HCT116 (cell line): ENCODE data around the gene CREBBP. TPM values are rescaled to one million over a fixed set of nuclear protein-coding genes. Genes with fewer than 3 reads are reported as not detected.
"Not testable (repeated sequence)": the region's sequence is repeated elsewhere in the genome, so short reads cannot be mapped to it uniquely, and the experiment has no call there.

Experiments used
- ATAC-seq: fragments of 200-7000 bp; cut with Tn5 transposase; 2 replicates; pipeline ENCODE4 v1.9.1; 2020; ENCODE audit warnings: mild to moderate bottlenecking, moderate library complexity
- BruUV-seq: library from RNA; stranded (reverse); fragments of 400-500 nt; replicated peaks from 2 replicates; lab custom pipeline; 2021; lab: Mats Ljungman, UMichigan
- CTCF ChIA-PET: fragments of 300-600 bp; sonication (Branson Sonifier 250); formaldehyde crosslinking; loops from one replicate; lab custom pipeline; 2021; ENCODE audit warnings: antibody characterized with exemption; lab: Charles Lee
- POLR2A ChIA-PET: fragments of 300-600, 350-600 bp; sonication (Branson Sonifier 250); formaldehyde crosslinking; loops from one replicate; lab custom pipeline; 2021; ENCODE audit warnings: antibody characterized with exemption; lab: Charles Lee
- RAD21 ChIA-PET, 2 experiments: fragments of 300-600 bp; sonication (Branson Sonifier 250); formaldehyde crosslinking; loops; one replicate each; lab custom pipeline; 2023; ENCODE audit warnings: low total read pairs in 2 of 2; ENCODE audit not compliant: uncharacterized antibody in 2 of 2, unreplicated experiment in 2 of 2, low non-redundant PET in 1 of 2; lab: Charles Lee
- DNase-seq: peaks from one replicate; pipeline ENCODE4 v3.0.0-alpha.2; 2010; ENCODE audit warnings: low read depth, low spot score
- H2AFZ ChIP-seq: fragments of 200-600 bp; shearing (Covaris generic), sonication (generic); 2 replicates; pipeline ENCODE4 v1.6.1; 2017; ENCODE audit warnings: low read depth, mixed run types, mixed read lengths, antibody characterized with exemption, low read length; ENCODE audit not compliant: poor library complexity, severe bottlenecking
- H3K27ac ChIP-seq: 2 replicates; pipeline ENCODE4 v1.5.1; 2012; ENCODE audit warnings: low read depth, low read length
- H3K27me3 ChIP-seq: fragments of 200-600 bp; sonication (generic); 2 replicates; pipeline ENCODE4 v1.6.1; 2016; ENCODE audit warnings: mixed run types, low read length, mixed read lengths; ENCODE audit not compliant: insufficient read depth
- H3K36me3 ChIP-seq, 2 experiments: fragments of 200-500 bp in 1 of 2; fragments of 200-600 bp in 1 of 2; sonication (Bioruptor generic) in 1 of 2; sonication (generic) in 1 of 2; 2 replicates each; pipeline versions ENCODE4 v1.5.1 to v1.6.1; 2014 to 2016; ENCODE audit warnings: low read length in 2 of 2, inconsistent platforms in 1 of 2, mixed read lengths in 1 of 2, mixed run types in 1 of 2; ENCODE audit not compliant: insufficient read depth in 2 of 2, control insufficient read depth in 1 of 2
- H3K4me1 ChIP-seq, 2 experiments: fragments of 200-600 bp in 1 of 2; sonication (generic) in 1 of 2; 2 replicates each; pipeline versions ENCODE4 v1.5.1 to v1.6.1; 2012 to 2017; ENCODE audit warnings: low read length in 2 of 2, inconsistent platforms in 1 of 2, mild to moderate bottlenecking in 1 of 2, mixed read lengths in 1 of 2, mixed run types in 1 of 2, moderate library complexity in 1 of 2; ENCODE audit not compliant: insufficient read depth in 2 of 2, control insufficient read depth in 1 of 2
- H3K4me2 ChIP-seq: fragments of 200-600 bp; sonication (generic); 2 replicates; pipeline ENCODE4 v1.6.1; 2017; ENCODE audit warnings: mixed run types, low read length, mixed read lengths
- H3K4me3 ChIP-seq, 2 experiments: fragments of 200-600 bp in 1 of 2; sonication (generic) in 1 of 2; replicated peaks in 1 of 2; 2 replicates each; pipeline ENCODE4 v1.5.1; 2011 to 2016; ENCODE audit warnings: low read length in 2 of 2, control low read depth in 1 of 2, low read depth in 1 of 2, mild to moderate bottlenecking in 1 of 2, mixed read lengths in 1 of 2, mixed run types in 1 of 2
- H3K79me2 ChIP-seq: fragments of 200-600 bp; sonication (generic); 2 replicates; pipeline ENCODE4 v1.6.1; 2017; ENCODE audit warnings: mild to moderate bottlenecking, mixed run types, low read length, moderate library complexity, mixed read lengths; ENCODE audit not compliant: insufficient read depth
- H3K9ac ChIP-seq: fragments of 200-600 bp; sonication (generic); 2 replicates; pipeline ENCODE4 v1.6.1; 2016; ENCODE audit warnings: low read length, mixed read lengths
- H3K9me2 ChIP-seq: fragments of 200-600 bp; sonication (generic), shearing (Covaris generic); 2 replicates; pipeline ENCODE4 v1.6.1; 2017; ENCODE audit warnings: mixed run types, mild to moderate bottlenecking, moderate library complexity; ENCODE audit not compliant: insufficient read depth
- H3K9me3 ChIP-seq, 2 experiments: fragments of 200-500 bp in 1 of 2; fragments of 200-600 bp in 1 of 2; sonication (Bioruptor generic) in 1 of 2; sonication (generic) in 1 of 2; 2 replicates each; pipeline ENCODE4 v1.6.1; 2014 to 2017; ENCODE audit warnings: low read length in 2 of 2, mixed read lengths in 2 of 2, inconsistent platforms in 1 of 2, low read depth in 1 of 2, mild to moderate bottlenecking in 1 of 2, mixed run types in 1 of 2, moderate library complexity in 1 of 2; ENCODE audit not compliant: control insufficient read depth in 1 of 2, insufficient read depth in 1 of 2
- H4K20me1 ChIP-seq: fragments of 200-600 bp; sonication (generic), shearing (Covaris generic); 2 replicates; pipeline ENCODE4 v1.6.1; 2017; ENCODE audit warnings: mixed run types, mild to moderate bottlenecking, moderate library complexity; ENCODE audit not compliant: insufficient read depth
- FOSL1 ChIP-seq: IDR thresholded peaks from 2 replicates; pipeline ENCODE4 v1.6.1; 2012; ENCODE audit warnings: low read depth
- JUND ChIP-seq: IDR thresholded peaks from 2 replicates; pipeline ENCODE4 v1.6.1; 2012
- POLR2AphosphoS5 ChIP-seq: IDR thresholded peaks from 2 replicates; pipeline ENCODE4 v1.6.1; 2011; ENCODE audit warnings: mild to moderate bottlenecking, low read depth, low read length, moderate library complexity
- intact Hi-C: fragments of 100-400 bp; cut with micrococcal nuclease; formaldehyde crosslinking; loops from 2 replicates; pipeline ENCODE4 v1.10.0; 2022
- total RNA-seq: library from RNA; stranded (reverse); gene quantifications from one replicate; pipeline ENCODE4 v1.2.1, GENCODE V29; 2021; ENCODE audit not compliant: unreplicated experiment
- TF ChIP-seq, protein P1 (sequence below), 3 experiments: fragments of 200-600 bp in 1 of 3; sonication (generic) in 1 of 3; IDR thresholded peaks in 2 of 3; conservative IDR thresholded peaks in 1 of 3; 2 replicates each; pipeline ENCODE4 v1.5.1; 2012 to 2017; ENCODE audit warnings: low read depth in 2 of 3, low read length in 2 of 3, antibody characterized with exemption in 1 of 3, borderline replicate concordance in 1 of 3, control low read depth in 1 of 3, mild to moderate bottlenecking in 1 of 3, mixed read lengths in 1 of 3, mixed run types in 1 of 3, moderate library complexity in 1 of 3; ENCODE audit not compliant: insufficient read depth in 1 of 3

Gene CREBBP
- total RNA-seq, 1 experiment from 2014 or later: 42.7 TPM

GRCh38 chr16:3889059-3889458 is 8.5 kb upstream of the CREBBP start:
- intact Hi-C loops: no loop called here
- CTCF ChIA-PET: no interaction called here

GRCh38 chr16:3885999-3886398 is 5.5 kb upstream of the CREBBP start:
- H3K4me3 ChIP-seq, ATAC-seq, H3K79me2 ChIP-seq, BruUV-seq, H2AFZ ChIP-seq, H3K27me3 ChIP-seq, H3K9me3 ChIP-seq, H3K27ac ChIP-seq, CTCF ChIA-PET, H4K20me1 ChIP-seq, POLR2A ChIA-PET, H3K36me3 ChIP-seq, H3K9ac ChIP-seq, intact Hi-C loops, DNase-seq, H3K4me1 ChIP-seq, RAD21 ChIA-PET, H3K9me2 ChIP-seq, H3K4me2 ChIP-seq: not testable (repeated sequence)

More at GRCh38 chr16:3889059-3889458, 8.5 kb upstream of the CREBBP start:
- Histone ChIP-seq H3K36me3 (no peaks in the 10 kb centered on the region), H3K9me3 (no peaks in the 10 kb centered on the region), H3K4me2 (no peak overlapping the region), H3K27ac (no peak overlapping the region), H3K9me2 (no peaks in the 10 kb centered on the region), H3K4me1 (peaks cover 0 to 6% of the 10 kb centered on the region in 2 experiments; a peak in 2 of 4 replicates), H3K79me2 (no peaks in the 10 kb centered on the region), H4K20me1 (no peaks in the 10 kb centered on the region), H3K9ac (no peak overlapping the region), H3K4me3 (no peak overlapping the region), H2AFZ (no peak overlapping the region), H3K27me3 (no peaks in the 10 kb centered on the region)
- DNase-seq (no peak), ATAC-seq (no peak)
- BruUV-seq: no TSS peak
- ChIA-PET POLR2A (no interaction called here), RAD21 (no interaction called here)
- no peak for TF ChIP-seq JUND
- no peak for TF ChIP-seq POLR2AphosphoS5
- no peak for TF ChIP-seq FOSL1
- TF ChIP-seq, protein P1, sequence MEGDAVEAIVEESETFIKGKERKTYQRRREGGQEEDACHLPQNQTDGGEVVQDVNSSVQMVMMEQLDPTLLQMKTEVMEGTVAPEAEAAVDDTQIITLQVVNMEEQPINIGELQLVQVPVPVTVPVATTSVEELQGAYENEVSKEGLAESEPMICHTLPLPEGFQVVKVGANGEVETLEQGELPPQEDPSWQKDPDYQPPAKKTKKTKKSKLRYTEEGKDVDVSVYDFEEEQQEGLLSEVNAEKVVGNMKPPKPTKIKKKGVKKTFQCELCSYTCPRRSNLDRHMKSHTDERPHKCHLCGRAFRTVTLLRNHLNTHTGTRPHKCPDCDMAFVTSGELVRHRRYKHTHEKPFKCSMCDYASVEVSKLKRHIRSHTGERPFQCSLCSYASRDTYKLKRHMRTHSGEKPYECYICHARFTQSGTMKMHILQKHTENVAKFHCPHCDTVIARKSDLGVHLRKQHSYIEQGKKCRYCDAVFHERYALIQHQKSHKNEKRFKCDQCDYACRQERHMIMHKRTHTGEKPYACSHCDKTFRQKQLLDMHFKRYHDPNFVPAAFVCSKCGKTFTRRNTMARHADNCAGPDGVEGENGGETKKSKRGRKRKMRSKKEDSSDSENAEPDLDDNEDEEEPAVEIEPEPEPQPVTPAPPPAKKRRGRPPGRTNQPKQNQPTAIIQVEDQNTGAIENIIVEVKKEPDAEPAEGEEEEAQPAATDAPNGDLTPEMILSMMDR (IDR thresholded peaks at IDR 0.05 in 2 of 3, conservative IDR thresholded peaks at IDR 0.05 in 1 of 3; ENCODE audit: borderline replicate concordance in 1 of 3, insufficient read depth in 1 of 3, low read depth in 2 of 3, low read length in 2 of 3): no peak
